Suprapubic skin (tissue), 4 donors: Measurements from ENCODE around the gene SLC7A4. TPM values are rescaled to one million over a fixed set of nuclear protein-coding genes. Genes with fewer than 3 reads are reported as not detected.

Experiments
- DNase-seq, 2 donors: peaks; one replicate each; pipeline ENCODE4 v3.0.0-alpha.2; 2019; ENCODE audit warnings: low spot score in 2 of 2
- H3K27ac ChIP-seq: fragments of 200-600 bp; sonication (generic); one replicate; pipeline ENCODE4 v1.5.1; 2019
- H3K27me3 ChIP-seq: fragments of 200-600 bp; sonication (generic); one replicate; pipeline ENCODE4 v1.5.1; 2019
- H3K36me3 ChIP-seq: fragments of 200-600 bp; sonication (generic); one replicate; pipeline ENCODE4 v1.5.1; 2019
- H3K4me1 ChIP-seq: fragments of 200-600 bp; sonication (generic); one replicate; pipeline ENCODE4 v1.5.1; 2019
- H3K4me3 ChIP-seq: fragments of 200-600 bp; sonication (generic); one replicate; pipeline ENCODE4 v1.5.1; 2019; ENCODE audit warnings: mild to moderate bottlenecking
- H3K9me3 ChIP-seq: fragments of 200-600 bp; sonication (generic); one replicate; pipeline ENCODE4 v1.5.1; 2019
- EP300 ChIP-seq: sonication (generic); formaldehyde crosslinking; IDR thresholded peaks from one replicate; pipeline ENCODE4 v1.6.1; 2017; ENCODE audit warnings: antibody characterized with exemption
- POLR2A ChIP-seq, 2 donors: fragments of 450-650 bp; IDR thresholded peaks; one replicate each; pipeline ENCODE4 v1.6.1; 2017; ENCODE audit warnings: antibody characterized with exemption in 2 of 2, mild to moderate bottlenecking in 2 of 2, moderate library complexity in 2 of 2
- POLR2AphosphoS5 ChIP-seq, 3 donors: sonication (generic); formaldehyde crosslinking; IDR thresholded peaks; one replicate each; pipeline ENCODE4 v1.6.1; 2017; ENCODE audit warnings: antibody characterized with exemption in 3 of 3
- WGBS: methylation state at CpG from one replicate; pipeline ENCODE4 v1.1.5; 2018; 5-methylcytosine and 5-hydroxymethylcytosine counted together
- total RNA-seq, 4 donors: library from RNA; depleted of rRNA; stranded (reverse); fragments of >200 nt; gene quantifications; one replicate each; pipeline ENCODE4 v1.1.0, GENCODE V29; 2016
- TF ChIP-seq, protein P1 (sequence below), 2 donors: fragments of 200-600 bp in 1 of 2; fragments of 450-650 bp in 1 of 2; sonication (generic) in 1 of 2; IDR thresholded peaks; one replicate each; pipeline ENCODE4 v1.5.1; 2016 to 2019; ENCODE audit warnings: antibody characterized with exemption in 2 of 2, mild to moderate bottlenecking in 1 of 2, moderate library complexity in 1 of 2

The SLC7A4 gene
- total RNA-seq, 4 donors from 2014 or later = 0.48 to 2.2 (median 1.6) TPM

DNA sequence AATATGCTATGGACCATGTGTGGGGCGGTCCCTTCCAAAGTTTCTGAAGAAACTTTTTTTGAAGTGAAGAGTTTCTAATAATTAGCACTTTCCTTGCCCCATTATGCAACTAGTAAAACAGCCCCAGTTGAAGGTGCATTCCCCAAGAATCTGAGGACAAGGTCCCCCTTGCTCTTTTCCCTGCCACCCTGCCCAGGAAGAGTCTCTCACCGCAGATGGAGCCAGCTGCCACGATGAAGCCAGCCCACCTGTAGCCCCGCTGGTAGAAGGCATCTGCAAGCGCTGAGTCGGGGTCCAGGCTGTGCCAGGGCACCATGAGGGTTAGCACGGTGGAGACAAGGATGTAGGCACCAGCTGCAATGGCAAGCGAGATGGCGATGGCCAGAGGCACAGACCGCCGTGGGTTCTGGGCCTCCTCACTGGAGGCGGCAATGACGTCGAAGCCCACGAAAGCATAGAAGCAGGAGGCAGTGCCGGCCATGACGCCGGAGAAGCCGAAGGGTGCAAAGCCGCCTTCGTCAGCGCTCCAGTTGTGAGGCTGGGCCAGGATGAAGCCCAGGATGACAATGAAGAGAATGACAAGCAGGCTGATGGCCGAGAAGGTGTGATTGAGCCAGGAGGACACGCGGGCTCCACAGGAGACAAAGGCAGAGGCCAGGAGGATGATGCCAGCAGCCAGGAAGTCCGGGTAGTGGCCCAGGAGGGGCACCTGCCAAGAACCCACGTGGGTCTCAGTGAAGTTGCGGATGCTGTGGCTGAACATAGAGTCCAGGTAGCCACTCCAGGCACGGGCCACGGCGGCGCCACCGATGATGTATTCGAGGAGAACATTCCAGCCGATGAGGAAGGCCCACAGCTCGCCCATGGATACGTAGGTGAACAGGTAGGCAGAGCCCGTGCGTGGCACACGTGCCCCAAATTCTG lies 1.5 kb downstream of the SLC7A4 start:
- H3K9me3 ChIP-seq = no peaks in the 10 kb centered on the region
- H3K36me3 ChIP-seq = no peaks in the 10 kb centered on the region
- no peak overlapping the region for H3K4me3 ChIP-seq
- H3K27ac ChIP-seq = no peak overlapping the region
- peaks cover 20% of the 10 kb centered on the region for H3K4me1 ChIP-seq
- WGBS = 89% methylated on average over 37 of the region's 40 CpGs
- DNase-seq = no peak
- TF ChIP-seq, protein P1, sequence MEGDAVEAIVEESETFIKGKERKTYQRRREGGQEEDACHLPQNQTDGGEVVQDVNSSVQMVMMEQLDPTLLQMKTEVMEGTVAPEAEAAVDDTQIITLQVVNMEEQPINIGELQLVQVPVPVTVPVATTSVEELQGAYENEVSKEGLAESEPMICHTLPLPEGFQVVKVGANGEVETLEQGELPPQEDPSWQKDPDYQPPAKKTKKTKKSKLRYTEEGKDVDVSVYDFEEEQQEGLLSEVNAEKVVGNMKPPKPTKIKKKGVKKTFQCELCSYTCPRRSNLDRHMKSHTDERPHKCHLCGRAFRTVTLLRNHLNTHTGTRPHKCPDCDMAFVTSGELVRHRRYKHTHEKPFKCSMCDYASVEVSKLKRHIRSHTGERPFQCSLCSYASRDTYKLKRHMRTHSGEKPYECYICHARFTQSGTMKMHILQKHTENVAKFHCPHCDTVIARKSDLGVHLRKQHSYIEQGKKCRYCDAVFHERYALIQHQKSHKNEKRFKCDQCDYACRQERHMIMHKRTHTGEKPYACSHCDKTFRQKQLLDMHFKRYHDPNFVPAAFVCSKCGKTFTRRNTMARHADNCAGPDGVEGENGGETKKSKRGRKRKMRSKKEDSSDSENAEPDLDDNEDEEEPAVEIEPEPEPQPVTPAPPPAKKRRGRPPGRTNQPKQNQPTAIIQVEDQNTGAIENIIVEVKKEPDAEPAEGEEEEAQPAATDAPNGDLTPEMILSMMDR (IDR thresholded peaks at IDR 0.05) = no peak
- TF ChIP-seq POLR2A (IDR thresholded peaks at IDR 0.05) (no peak), POLR2AphosphoS5 (IDR thresholded peaks at IDR 0.05) (no peak), EP300 (no peak)
- H3K27me3 ChIP-seq = peaks cover 35% of the 10 kb centered on the region

DNA sequence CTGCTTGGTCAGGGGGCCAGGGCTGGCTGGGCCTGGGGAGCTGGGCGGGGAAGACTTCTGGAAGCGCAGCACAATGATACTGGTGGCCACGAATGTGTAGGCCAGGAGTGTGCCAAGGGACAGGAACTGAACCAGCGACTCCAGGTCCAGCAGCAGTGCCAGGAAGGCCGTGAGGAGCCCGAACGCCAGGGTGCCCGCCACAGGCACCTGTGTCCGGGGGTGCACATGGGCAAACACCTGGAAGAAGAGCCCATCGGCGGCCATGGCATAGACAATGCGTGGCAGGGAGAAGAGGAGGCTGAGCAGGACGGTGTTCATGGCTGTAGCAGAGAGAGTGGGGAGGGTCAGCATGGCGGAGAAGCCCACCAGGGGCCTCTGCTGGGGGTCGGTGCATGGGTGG lies 2.3 kb downstream of the SLC7A4 start:
- Histone ChIP-seq H3K4me1 (peaks cover 24% of the 10 kb centered on the region), H3K27ac (no peak overlapping the region), H3K4me3 (no peak overlapping the region), H3K27me3 (peaks cover 35% of the 10 kb centered on the region), H3K36me3 (no peaks in the 10 kb centered on the region), H3K9me3 (no peaks in the 10 kb centered on the region)
- TF ChIP-seq EP300 (no peak), POLR2AphosphoS5 (IDR thresholded peaks at IDR 0.05) (no peak), POLR2A (IDR thresholded peaks at IDR 0.05) (no peak)
- TF ChIP-seq, protein P1 (IDR thresholded peaks at IDR 0.05) = no peak
- DNase-seq = no peak
- WGBS = 89% methylated on average over 15 of the region's 15 CpGs

DNA sequence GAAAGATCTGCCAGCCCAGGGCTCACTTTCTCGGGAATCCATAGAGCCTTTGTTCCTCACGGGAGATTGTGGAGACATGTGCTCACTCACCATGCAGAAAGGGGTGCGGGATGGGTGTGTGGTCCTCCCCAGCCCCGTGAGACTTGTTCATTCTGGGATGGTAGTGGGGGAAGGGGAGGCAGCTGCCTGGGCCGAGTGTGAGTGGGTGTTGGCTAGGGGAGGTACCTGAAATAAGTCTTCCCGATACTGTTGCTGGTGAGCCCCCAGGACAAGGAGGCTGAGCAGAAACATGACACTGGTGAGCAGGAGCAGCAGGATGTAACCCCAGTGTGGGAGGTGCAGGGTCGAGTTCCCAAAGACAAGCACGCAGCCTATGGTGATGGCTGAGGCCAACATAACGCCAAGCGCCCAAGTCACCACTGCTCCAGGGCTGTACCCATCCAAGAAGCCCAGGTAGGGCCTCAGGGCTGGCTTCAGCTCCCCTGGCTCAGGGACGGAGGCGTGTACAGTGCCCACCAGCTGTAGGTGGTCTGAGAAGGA lies 2.8 kb downstream of the SLC7A4 start:
- WGBS = 72% methylated on average over 10 of the region's 12 CpGs
- TF ChIP-seq POLR2A (IDR thresholded peaks at IDR 0.05) (no peak), EP300 (no peak)
- H3K27ac ChIP-seq = no peak overlapping the region
- peaks cover 35% of the 10 kb centered on the region for H3K27me3 ChIP-seq
- peaks cover 24% of the 10 kb centered on the region for H3K4me1 ChIP-seq
- H3K4me3 ChIP-seq = no peak overlapping the region
- no peaks in the 10 kb centered on the region for H3K9me3 ChIP-seq
- no peaks in the 10 kb centered on the region for H3K36me3 ChIP-seq
- DNase-seq = no peak

DNA sequence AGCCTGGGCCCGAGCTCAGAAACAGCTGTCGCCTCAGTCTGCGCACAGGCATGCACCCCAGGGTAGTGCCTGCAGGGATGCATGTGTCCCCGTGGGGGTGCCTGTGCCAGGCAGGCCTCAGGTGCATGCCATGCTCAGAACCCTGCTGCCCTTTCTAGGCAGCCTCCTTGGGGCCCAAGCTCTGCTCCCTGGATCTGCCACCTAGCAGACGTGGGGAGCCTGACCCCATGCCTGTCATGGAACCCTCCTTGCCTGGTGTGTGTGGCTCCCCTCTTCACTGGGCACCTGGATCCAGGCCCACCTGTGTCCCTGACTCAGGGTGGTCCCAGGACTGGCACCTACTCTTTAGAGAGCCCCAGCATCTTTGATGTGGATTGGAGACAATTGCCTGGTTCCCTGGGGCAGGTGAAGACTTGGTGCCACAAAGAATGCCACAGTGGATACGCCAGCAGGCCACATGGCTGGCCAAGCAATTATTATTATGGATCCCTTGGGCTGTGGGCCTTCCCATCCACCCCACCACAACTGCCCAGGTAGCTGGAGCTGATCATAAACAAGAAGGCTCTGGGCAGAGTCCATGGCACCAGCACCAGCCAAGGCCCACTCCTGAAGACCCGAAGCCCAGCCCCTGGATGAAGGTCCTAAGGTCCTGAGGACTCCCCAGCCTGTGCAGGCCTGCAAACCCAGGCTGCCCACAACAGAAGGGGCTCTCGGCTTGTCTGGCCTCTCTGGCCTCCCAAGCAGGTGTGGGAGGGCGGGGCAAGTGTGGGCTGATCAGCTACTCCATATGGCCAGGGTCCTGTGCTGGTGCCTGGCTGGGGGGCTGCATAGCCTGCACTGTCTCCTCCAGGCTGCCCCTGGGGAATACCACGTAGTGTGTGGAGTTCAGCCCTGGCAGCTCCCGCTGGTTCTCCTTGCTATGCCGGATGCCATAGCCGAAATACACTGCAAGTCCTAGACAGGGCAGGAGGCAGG lies 3.8 kb downstream of the SLC7A4 start:
- no peak for DNase-seq

More for the DNA sequence above, 3.8 kb downstream of the SLC7A4 start:
- Histone ChIP-seq H3K4me1 (peaks cover 24% of the 10 kb centered on the region), H3K27me3 (peaks cover 35% of the 10 kb centered on the region), H3K4me3 (no peak overlapping the region), H3K9me3 (no peaks in the 10 kb centered on the region), H3K36me3 (no peaks in the 10 kb centered on the region), H3K27ac (no peak overlapping the region)
- WGBS = 87% methylated on average over 3 of the region's 13 CpGs
- TF ChIP-seq EP300 = no peak
- TF ChIP-seq, protein P1 (IDR thresholded peaks at IDR 0.05) = no peak
- no peak for TF ChIP-seq POLR2A (IDR thresholded peaks at IDR 0.05)
